Vagina (tissue), 2 donors: ENCODE results near the gene EFTUD2. TPM values are rescaled to one million over a fixed set of nuclear protein-coding genes. Genes with fewer than 3 reads are reported as not detected.
A peak's percentile ranks its signal among the peaks of the same experiment; 100 is the strongest.

Experiments used
- DNase-seq, 2 donors: peaks; one replicate each; pipeline ENCODE4 v3.0.0-alpha.2; 2017; ENCODE audit errors: extremely low spot score in 2 of 2
- H3K27ac ChIP-seq: fragments of 200-600 bp; sonication (generic); one replicate; pipeline ENCODE4 v1.5.1; 2019
- H3K27me3 ChIP-seq: fragments of 200-600 bp; sonication (generic); one replicate; pipeline ENCODE4 v1.5.1; 2019
- H3K36me3 ChIP-seq, 2 donors: fragments of 200-600 bp; sonication (generic); one replicate each; pipeline ENCODE4 v1.5.1; 2017 to 2019
- H3K4me1 ChIP-seq: fragments of 200-600 bp; sonication (generic); one replicate; pipeline ENCODE4 v1.5.1; 2019
- H3K4me3 ChIP-seq, 2 donors: fragments of 200-600 bp; sonication (generic); 1 replicate in 1 of 2; 2 replicates in 1 of 2; pipeline ENCODE4 v1.5.1; 2016 to 2019
- H3K9me3 ChIP-seq: fragments of 200-600 bp; sonication (generic); one replicate; pipeline ENCODE4 v1.5.1; 2019
- CTCF ChIP-seq, 3 experiments: fragments of 450-650 bp in 2 of 3; fragments of 200-600 bp in 1 of 3; sonication (generic) in 1 of 3; IDR thresholded peaks; one replicate each; pipeline ENCODE4 v1.5.1; 2017 to 2019; ENCODE audit warnings: antibody characterized with exemption in 3 of 3, mild to moderate bottlenecking in 2 of 3, moderate library complexity in 2 of 3
- POLR2A ChIP-seq, 2 donors: fragments of 450-650 bp; IDR thresholded peaks; one replicate each; pipeline ENCODE4 v1.6.1; 2017; ENCODE audit warnings: antibody characterized with exemption in 2 of 2, mild to moderate bottlenecking in 2 of 2, moderate library complexity in 2 of 2
- POLR2AphosphoS5 ChIP-seq, 2 donors: sonication (generic); formaldehyde crosslinking; IDR thresholded peaks; one replicate each; pipeline ENCODE4 v1.9.0; 2017; ENCODE audit warnings: antibody characterized with exemption in 2 of 2, mild to moderate bottlenecking in 2 of 2, low read depth in 1 of 2; ENCODE audit not compliant: insufficient read depth in 1 of 2
- intact Hi-C: fragments of 100-400 bp; cut with DNase I; formaldehyde crosslinking; loops from one replicate; pipeline ENCODE4 v1.15.1; 2023
- total RNA-seq: library from RNA; depleted of rRNA; stranded (reverse); fragments of >200 nt; gene quantifications from one replicate; pipeline ENCODE4 v1.2.3, GENCODE V29; 2016

The EFTUD2 gene
- total RNA-seq, 1 donor from 2014 or later: 55.5 TPM

DNA sequence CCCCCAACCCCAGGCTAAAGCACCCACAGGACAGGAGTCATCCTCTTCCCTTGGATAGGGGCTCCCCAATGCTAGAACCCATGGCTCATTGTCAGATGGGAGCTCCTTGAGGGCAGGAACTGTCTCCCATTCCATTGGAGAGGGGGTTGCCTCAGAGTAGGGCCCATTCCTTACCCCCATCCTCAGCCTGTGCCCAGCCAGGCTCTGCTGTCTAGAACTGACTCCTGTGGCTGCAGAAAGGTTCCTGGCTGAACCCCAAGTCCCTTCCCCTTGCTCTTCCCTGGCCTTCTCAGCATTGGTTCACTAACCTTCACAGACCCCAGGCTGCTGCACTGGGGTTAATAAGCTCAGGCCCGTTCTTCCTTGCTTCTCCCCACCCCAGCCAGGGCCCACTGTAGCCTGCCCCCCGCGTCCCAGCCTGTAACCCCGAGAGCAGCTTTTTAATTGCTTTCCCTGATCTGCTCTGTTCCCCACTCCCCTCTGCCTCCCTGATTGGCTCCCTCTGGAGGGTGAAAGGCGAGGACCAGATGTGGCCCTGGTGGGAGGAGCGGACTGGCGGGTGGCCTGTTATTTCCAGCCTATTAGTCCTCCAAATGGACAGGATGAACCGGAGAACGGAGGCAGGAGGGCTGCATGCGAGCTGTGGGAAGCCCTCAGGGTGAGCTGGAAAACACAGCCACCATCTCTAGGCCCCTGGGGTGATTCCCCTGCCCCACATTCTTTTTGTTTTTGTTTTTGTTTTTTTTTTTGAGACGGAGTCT lies 22.1 kb upstream of the EFTUD2 start:
- H3K9me3 ChIP-seq: no peaks in the 10 kb centered on the region
- H3K27me3 ChIP-seq: no peaks in the 10 kb centered on the region
- peaks cover 12% of the 10 kb centered on the region for H3K4me1 ChIP-seq
- H3K36me3 ChIP-seq: no peaks in the 10 kb centered on the region
- no peak for TF ChIP-seq POLR2A (IDR thresholded peaks at IDR 0.05)
- no peak overlapping the region for H3K27ac ChIP-seq
- H3K4me3 ChIP-seq: no peak overlapping the region
- intact Hi-C loops: loop anchor here (10.0 kb wide), 1 partner anchor 273 kb away; no protein-coding TSS in a partner anchor
- DNase-seq: no peak

DNA sequence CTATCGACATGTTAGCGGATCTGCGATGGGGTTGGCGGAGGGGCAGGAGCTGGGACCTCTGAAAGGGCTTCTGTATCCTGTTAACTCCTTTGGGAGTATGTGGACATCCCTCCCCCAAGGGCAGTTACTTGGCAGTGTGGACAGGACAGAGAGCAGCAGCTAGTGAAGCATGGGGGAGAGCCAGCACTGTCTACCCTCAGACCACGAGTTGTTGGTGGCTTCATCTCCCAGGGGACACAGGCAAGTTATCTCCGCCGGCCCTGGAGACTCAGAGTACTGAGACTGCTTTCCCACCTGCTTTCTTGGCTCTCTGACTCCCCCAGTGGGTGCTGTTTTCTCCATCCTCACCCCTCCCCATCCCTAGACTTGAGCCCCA lies 21.3 kb upstream of the EFTUD2 start:
- Histone ChIP-seq H3K27me3 (no peaks in the 10 kb centered on the region), H3K4me3 (no peak overlapping the region), H3K9me3 (no peaks in the 10 kb centered on the region), H3K4me1 (peaks cover 12% of the 10 kb centered on the region), H3K36me3 (no peaks in the 10 kb centered on the region), H3K27ac (no peak overlapping the region)
- no peak for TF ChIP-seq POLR2A (IDR thresholded peaks at IDR 0.05)
- TF ChIP-seq CTCF (IDR thresholded peaks at IDR 0.05): no peak
- no peak for TF ChIP-seq POLR2AphosphoS5 (IDR thresholded peaks at IDR 0.05; ENCODE audit: insufficient read depth in 1 of 2, low read depth in 1 of 2)
- DNase-seq: no peak
- intact Hi-C loops: loop anchor here (10.0 kb wide), 1 partner anchor 274 kb away; no protein-coding TSS in a partner anchor

- Histone ChIP-seq H3K27me3 (no peaks in the 10 kb centered on the region), H3K9me3 (no peaks in the 10 kb centered on the region), H3K36me3 (no peaks in the 10 kb centered on the region), H3K4me1 (peaks cover 12% of the 10 kb centered on the region), H3K27ac (no peak overlapping the region), H3K4me3 (no peak overlapping the region)
- intact Hi-C loops: loop anchor here (2.0 to 10.0 kb wide), 3 partner anchors 99 to 275 kb away; no protein-coding TSS in a partner anchor
- DNase-seq: no peak
- TF ChIP-seq POLR2A (IDR thresholded peaks at IDR 0.05): no peak
- peak; percentile 75 to 87 (median 85) for TF ChIP-seq CTCF (IDR thresholded peaks at IDR 0.05)
- TF ChIP-seq POLR2AphosphoS5 (IDR thresholded peaks at IDR 0.05; ENCODE audit: insufficient read depth in 1 of 2, low read depth in 1 of 2): peak in 1 of 2 donors; percentile 24
Observed at GRCh38 chr17:44919885-44920564, 20.8 kb upstream of the EFTUD2 start.

- peaks cover 12% of the 10 kb centered on the region for H3K4me1 ChIP-seq
- no peak for DNase-seq
- no peak overlapping the region for H3K4me3 ChIP-seq
- intact Hi-C loops: loop anchor here (2.0 to 10.0 kb wide), 2 partner anchors 99 to 185 kb away; no protein-coding TSS in a partner anchor
- no peak overlapping the region for H3K27ac ChIP-seq
- H3K36me3 ChIP-seq: no peaks in the 10 kb centered on the region
- no peaks in the 10 kb centered on the region for H3K27me3 ChIP-seq
- TF ChIP-seq POLR2AphosphoS5 (IDR thresholded peaks at IDR 0.05; ENCODE audit: insufficient read depth in 1 of 2, low read depth in 1 of 2): no peak
- no peak for TF ChIP-seq CTCF (IDR thresholded peaks at IDR 0.05)
- TF ChIP-seq POLR2A (IDR thresholded peaks at IDR 0.05): no peak
- H3K9me3 ChIP-seq: no peaks in the 10 kb centered on the region
Observed at GRCh38 chr17:44919411-44919810, 20.2 kb upstream of the EFTUD2 start.

DNA sequence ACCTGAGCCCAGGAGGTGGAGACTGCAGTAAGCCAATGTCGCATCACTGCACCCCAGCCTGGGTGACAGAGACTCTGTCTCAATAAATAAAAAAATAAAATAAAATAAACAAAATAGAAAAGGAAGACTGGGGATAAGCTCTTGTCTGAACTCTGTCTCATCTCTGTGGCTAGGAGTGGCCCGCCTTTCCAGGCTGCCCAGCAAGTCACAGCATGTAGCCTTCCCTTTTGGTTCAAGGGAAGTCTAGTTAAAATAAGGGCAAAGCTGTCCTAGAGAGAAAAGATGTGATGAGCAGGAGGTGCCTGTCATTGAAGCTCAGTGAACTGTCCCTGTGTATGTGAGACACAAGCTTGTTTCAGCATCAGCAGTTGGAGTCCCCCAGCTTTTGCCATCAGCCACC lies 18.8 kb upstream of the EFTUD2 start:
- Histone ChIP-seq H3K27ac (no peak overlapping the region), H3K9me3 (no peaks in the 10 kb centered on the region), H3K36me3 (no peaks in the 10 kb centered on the region), H3K4me3 (no peak overlapping the region), H3K27me3 (no peaks in the 10 kb centered on the region), H3K4me1 (peaks cover 12% of the 10 kb centered on the region)
- intact Hi-C loops: loop anchor here (2.0 to 10.0 kb wide), 2 partner anchors 101 to 187 kb away; no protein-coding TSS in a partner anchor
- TF ChIP-seq CTCF (IDR thresholded peaks at IDR 0.05) (no peak), POLR2AphosphoS5 (IDR thresholded peaks at IDR 0.05; ENCODE audit: insufficient read depth in 1 of 2, low read depth in 1 of 2) (no peak), POLR2A (IDR thresholded peaks at IDR 0.05) (no peak)
- no peak for DNase-seq
